Heart right ventricle (tissue), 16 donors: Measurements from ENCODE around the gene SH3RF3. TPM values are rescaled to one million over a fixed set of nuclear protein-coding genes. Genes with fewer than 3 reads are reported as not detected.

Source experiments
- ATAC-seq, 8 donors: fragments of 200-7000 bp; cut with Tn5 transposase; one replicate each; pipeline ENCODE4 v1.9.1; 2020; ENCODE audit warnings: mild to moderate bottlenecking in 8 of 8, moderate library complexity in 8 of 8, moderate number of reproducible peaks in 1 of 8
- DNase-seq, 2 donors: peaks; one replicate each; pipeline ENCODE4 v3.0.0-alpha.2; 2020
- H3K27ac ChIP-seq, 10 donors: fragments of 200-600 bp; sonication (generic) in 2 of 10; one replicate each; pipeline versions ENCODE4 v1.5.0 to v1.8.0; 2020 to 2022; ENCODE audit warnings: mild to moderate bottlenecking in 3 of 10
- H3K27me3 ChIP-seq, 7 donors: fragments of 200-600 bp; one replicate each; pipeline ENCODE4 v1.8.0; 2021 to 2022; ENCODE audit warnings: mild to moderate bottlenecking in 2 of 7
- H3K36me3 ChIP-seq, 9 donors: fragments of 200-600 bp; sonication (generic) in 1 of 9; one replicate each; pipeline versions ENCODE4 v1.5.0 to v1.8.0; 2020 to 2022; ENCODE audit warnings: mild to moderate bottlenecking in 2 of 9
- H3K4me1 ChIP-seq, 9 donors: fragments of 200-600 bp; sonication (generic) in 1 of 9; one replicate each; pipeline versions ENCODE4 v1.5.0 to v1.8.0; 2020 to 2022; ENCODE audit warnings: mild to moderate bottlenecking in 4 of 9
- H3K4me3 ChIP-seq, 10 donors: fragments of 200-600 bp; sonication (generic) in 2 of 10; one replicate each; pipeline versions ENCODE4 v1.5.0 to v1.8.0; 2020 to 2022; ENCODE audit warnings: mild to moderate bottlenecking in 7 of 10, moderate library complexity in 2 of 10
- H3K9me3 ChIP-seq, 11 donors: fragments of 200-600 bp in 10 of 11; sonication (generic) in 2 of 11; one replicate each; pipeline versions ENCODE4 v1.5.0 to v1.8.0; 2013 to 2022; ENCODE audit warnings: mild to moderate bottlenecking in 2 of 11, control low read depth in 1 of 11, moderate library complexity in 1 of 11
- WGBS, 2 donors: extraction: QIAGEN DNeasy Blood & Tissue Kit; methylation state at CpG; one replicate each; pipeline ENCODE4 v1.1.7; 2013; ENCODE audit warnings: inconsistent platforms in 1 of 2; 5-methylcytosine and 5-hydroxymethylcytosine counted together
- intact Hi-C, 10 donors: fragments of 100-400 bp; cut with DNase I; formaldehyde crosslinking; loops; one replicate each; pipeline versions ENCODE4 v1.11.1 to v1.14.2; 2022
- polyA plus RNA-seq, 2 donors: library from polyadenylated mRNA; stranded (reverse); fragments of 200-250 nt; gene quantifications; one replicate each; pipeline ENCODE4 v1.2.3, GENCODE V29; 2013
- total RNA-seq, 10 donors: library from RNA; stranded (reverse); fragmentation: NEBNext Ultra II Directional in 3 of 10; extraction: Animal tissue kit (Norgen Biotek cat#: 25700) in 3 of 10; gene quantifications; one replicate each; pipeline versions ENCODE4 v1.2.1 to v1.2.4, GENCODE V29; 2021 to 2023
- TF ChIP-seq, protein P1 (sequence below), 9 donors: fragments of 200-600 bp; sonication (generic) in 2 of 9; IDR thresholded peaks; one replicate each; pipeline versions ENCODE4 v1.5.0 to v1.8.0; 2021 to 2022; ENCODE audit warnings: antibody characterized with exemption in 9 of 9, mild to moderate bottlenecking in 5 of 9, moderate library complexity in 1 of 9
- donor health status: Arrhythmogenic right ventricular cardiomyopathy.
- donor health status: ischemic (EF 13 %, LVEDD 7.1; RV severe dilation, severe dysfunction).
- donor health status: healthy with polysubstance abuse.
- donor health status: DM: no; HTN: yes; CAD: no.
- donor health status: DM: no; HTN: no; CAD: no.
- donor health status: ischemic (EF 25% LVEDD 6.9; RV normal size, moderate dysfunction).
- donor health status: ischemic (EF 25% LVEDD 5.7; RV mildly dilated, moderate dysfunction).
- donor health status: healthy.
- donor health status: DM: yes; HTN: yes; CAD: no.
- donor health status: Ischemic cardiomyopathy.
- donor health status: ischemic (EF 35%, LVEDD 5.7; RV mildly dilated, moderate dysfunction).
- donor health status: nonischemic (EF 11% LVEDD 7.7; RV severe dilation, severe dysfunction).
- donor health status: DM: yes; HTN: yes; CAD: no.
- donor health status: PGD.
- donor health status: ischemic (EF 29% LVEDD 5.4; RV normal size, mild dysfunction).
- donor health status: nonischemic (EF 23%, LVEDD 6.1; RV moderate dilation, normal function).

The SH3RF3 gene
- total and polyA plus RNA-seq, 12 donors = 5.0 to 11.5 (median 8.6) TPM

- Histone ChIP-seq H3K4me1 (peaks cover 0 to 1% (median 0%) of the 10 kb centered on the region in 9 donors), H3K27me3 (no peaks in the 10 kb centered on the region), H3K36me3 (peaks cover 0 to 4% (median 0%) of the 10 kb centered on the region in 9 donors), H3K27ac (no peak overlapping the region), H3K9me3 (no peaks in the 10 kb centered on the region), H3K4me3 (no peak overlapping the region)
- DNase-seq (no peak), ATAC-seq (no peak)
- intact Hi-C loops = loop anchor here in 1 of 10 donors (5.0 kb wide), 1 partner anchor 113 kb away; no protein-coding TSS in a partner anchor
- WGBS, 2 donors = 87 to 91% methylated on average over 5 of the region's 5 CpGs
- TF ChIP-seq, protein P1, sequence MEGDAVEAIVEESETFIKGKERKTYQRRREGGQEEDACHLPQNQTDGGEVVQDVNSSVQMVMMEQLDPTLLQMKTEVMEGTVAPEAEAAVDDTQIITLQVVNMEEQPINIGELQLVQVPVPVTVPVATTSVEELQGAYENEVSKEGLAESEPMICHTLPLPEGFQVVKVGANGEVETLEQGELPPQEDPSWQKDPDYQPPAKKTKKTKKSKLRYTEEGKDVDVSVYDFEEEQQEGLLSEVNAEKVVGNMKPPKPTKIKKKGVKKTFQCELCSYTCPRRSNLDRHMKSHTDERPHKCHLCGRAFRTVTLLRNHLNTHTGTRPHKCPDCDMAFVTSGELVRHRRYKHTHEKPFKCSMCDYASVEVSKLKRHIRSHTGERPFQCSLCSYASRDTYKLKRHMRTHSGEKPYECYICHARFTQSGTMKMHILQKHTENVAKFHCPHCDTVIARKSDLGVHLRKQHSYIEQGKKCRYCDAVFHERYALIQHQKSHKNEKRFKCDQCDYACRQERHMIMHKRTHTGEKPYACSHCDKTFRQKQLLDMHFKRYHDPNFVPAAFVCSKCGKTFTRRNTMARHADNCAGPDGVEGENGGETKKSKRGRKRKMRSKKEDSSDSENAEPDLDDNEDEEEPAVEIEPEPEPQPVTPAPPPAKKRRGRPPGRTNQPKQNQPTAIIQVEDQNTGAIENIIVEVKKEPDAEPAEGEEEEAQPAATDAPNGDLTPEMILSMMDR (IDR thresholded peaks at IDR 0.05) = no peak
Observed at GRCh38 chr2:109430329-109430636, 301.3 kb downstream of the SH3RF3 start.

DNA sequence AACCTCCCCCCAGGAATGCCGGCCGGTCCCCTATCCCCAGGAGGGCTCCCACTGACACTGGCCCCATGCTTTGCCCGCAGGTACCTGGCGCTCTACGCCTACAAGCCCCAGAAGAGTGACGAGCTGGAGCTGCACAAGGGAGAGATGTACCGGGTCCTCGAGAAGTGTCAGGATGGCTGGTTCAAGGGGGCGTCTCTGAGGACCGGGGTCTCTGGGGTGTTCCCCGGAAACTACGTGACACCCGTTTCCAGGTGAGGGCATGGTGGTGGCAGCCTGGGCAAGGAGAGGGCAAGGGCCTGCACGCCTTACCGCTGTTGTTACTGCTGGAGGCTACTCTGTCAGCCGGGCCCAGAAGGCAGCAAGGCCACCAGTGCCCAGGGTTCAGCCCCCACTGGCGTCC is 303.4 kb downstream of the SH3RF3 start:
- TF ChIP-seq, protein P1 (IDR thresholded peaks at IDR 0.05) = no peak
- Histone ChIP-seq H3K27ac (no peak overlapping the region), H3K9me3 (no peaks in the 10 kb centered on the region), H3K4me3 (no peak overlapping the region), H3K4me1 (peaks cover 7 to 22% (median 19%) of the 10 kb centered on the region in 9 donors), H3K36me3 (peaks cover 0 to 4% (median 0%) of the 10 kb centered on the region in 9 donors), H3K27me3 (no peaks in the 10 kb centered on the region)
- no peak for ATAC-seq
- no peak for DNase-seq
- 96 to 97% methylated on average over 17 of the region's 17 CpGs for WGBS, 2 donors
- intact Hi-C loops = loop anchor here in 1 of 10 donors (5.0 kb wide), 1 partner anchor 115 kb away; no protein-coding TSS in a partner anchor

DNA sequence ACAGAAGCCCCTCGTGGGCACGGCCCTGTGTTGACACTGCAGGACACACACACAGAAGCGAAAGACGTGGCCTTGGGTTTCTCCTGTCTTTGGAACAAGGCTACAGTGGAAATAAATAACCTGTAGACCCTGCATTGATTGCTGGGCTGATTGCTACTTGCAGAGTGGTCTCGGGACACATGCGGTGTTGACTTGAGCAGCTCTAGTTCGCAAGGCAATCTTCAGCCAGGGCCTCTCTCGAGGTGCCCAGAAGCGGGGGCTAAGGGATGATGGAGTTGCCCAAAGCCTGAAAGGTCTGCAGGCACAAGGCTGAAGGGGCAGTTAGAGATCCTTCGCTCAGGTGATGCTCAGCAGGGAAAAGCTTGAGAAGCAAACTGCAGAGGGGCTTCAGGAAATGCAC is 304.5 kb downstream of the SH3RF3 start:
- H3K36me3 ChIP-seq = peaks cover 0 to 5% (median 0%) of the 10 kb centered on the region in 9 donors
- 94 to 96% methylated on average over 10 of the region's 10 CpGs for WGBS, 2 donors
- peaks cover 11 to 33% (median 28%) of the 10 kb centered on the region in 9 donors for H3K4me1 ChIP-seq
- DNase-seq (no peak), ATAC-seq (no peak)
- no peaks in the 10 kb centered on the region for H3K27me3 ChIP-seq
- H3K4me3 ChIP-seq = no peak overlapping the region
- H3K9me3 ChIP-seq = no peaks in the 10 kb centered on the region
- no peak overlapping the region for H3K27ac ChIP-seq
- TF ChIP-seq, protein P1 (IDR thresholded peaks at IDR 0.05) = no peak
- intact Hi-C loops = loop anchor here in 1 of 10 donors (5.0 kb wide), 1 partner anchor 116 kb away; no protein-coding TSS in a partner anchor

DNA sequence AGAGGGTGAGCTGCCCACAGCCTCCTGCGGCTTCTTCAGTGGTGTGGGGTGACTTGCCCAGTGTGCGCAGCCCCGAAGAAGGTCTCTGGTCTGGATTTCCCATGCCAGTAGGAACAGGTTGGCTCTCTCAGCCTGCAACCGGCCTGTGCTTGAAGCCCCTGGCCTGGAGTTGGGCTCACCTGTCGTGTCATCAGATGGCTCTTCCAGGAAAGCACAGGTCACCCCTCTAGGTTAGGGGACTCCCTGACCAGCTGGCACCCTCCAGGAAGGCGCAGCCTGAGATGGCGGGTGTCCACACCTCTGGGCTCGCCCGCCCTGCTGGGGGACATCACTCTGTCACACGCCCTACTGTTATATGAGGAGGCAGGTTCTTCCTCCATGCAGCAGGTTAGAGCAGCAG is 304.9 kb downstream of the SH3RF3 start:
- intact Hi-C loops = loop anchor here in 1 of 10 donors (5.0 kb wide), 1 partner anchor 117 kb away; no protein-coding TSS in a partner anchor

More for the DNA sequence above, 304.9 kb downstream of the SH3RF3 start:
- Histone ChIP-seq H3K27ac (no peak overlapping the region), H3K27me3 (no peaks in the 10 kb centered on the region), H3K9me3 (no peaks in the 10 kb centered on the region), H3K4me1 (peaks cover 11 to 37% (median 29%) of the 10 kb centered on the region in 9 donors), H3K4me3 (no peak overlapping the region), H3K36me3 (peaks cover 0 to 6% (median 0%) of the 10 kb centered on the region in 9 donors)
- TF ChIP-seq, protein P1 (IDR thresholded peaks at IDR 0.05) = no peak
- 91 to 97% methylated on average over 10 of the region's 10 CpGs for WGBS, 2 donors
- no peak for DNase-seq
- ATAC-seq = no peak
